Stomach smooth muscle (tissue), 2 donors: ENCODE measurements around the gene RTL1.

Experiments
- H3K27ac ChIP-seq: one replicate; pipeline ENCODE4 v1.7.0; 2013; ENCODE audit warnings: mild to moderate bottlenecking, low read length, inconsistent platforms
- H3K27me3 ChIP-seq, 2 donors: one replicate each; pipeline ENCODE4 v1.7.0; 2013; ENCODE audit warnings: low read length in 2 of 2; ENCODE audit not compliant: insufficient read depth in 2 of 2, control insufficient read depth in 1 of 2
- H3K36me3 ChIP-seq, 2 donors: one replicate each; pipeline ENCODE4 v1.7.0; 2013; ENCODE audit warnings: low read length in 2 of 2; ENCODE audit not compliant: control insufficient read depth in 2 of 2, insufficient read depth in 2 of 2
- H3K4me1 ChIP-seq: one replicate; pipeline ENCODE4 v1.7.0; 2013; ENCODE audit warnings: low read length; ENCODE audit not compliant: control insufficient read depth, insufficient read depth
- H3K4me3 ChIP-seq, 2 donors: one replicate each; pipeline ENCODE4 v1.7.0; 2013; ENCODE audit warnings: low read length in 2 of 2
- H3K9ac ChIP-seq, 2 donors: one replicate each; pipeline ENCODE4 v1.7.0; 2013; ENCODE audit warnings: low read length in 2 of 2, mild to moderate bottlenecking in 1 of 2
- H3K9me3 ChIP-seq, 2 donors: one replicate each; pipeline ENCODE4 v1.7.0; 2013; ENCODE audit warnings: low read length in 2 of 2; ENCODE audit not compliant: control insufficient read depth in 2 of 2
- donor health status: healthy.
- donor health status: Pancreatic carcinoma.

The RTL1 gene

DNA sequence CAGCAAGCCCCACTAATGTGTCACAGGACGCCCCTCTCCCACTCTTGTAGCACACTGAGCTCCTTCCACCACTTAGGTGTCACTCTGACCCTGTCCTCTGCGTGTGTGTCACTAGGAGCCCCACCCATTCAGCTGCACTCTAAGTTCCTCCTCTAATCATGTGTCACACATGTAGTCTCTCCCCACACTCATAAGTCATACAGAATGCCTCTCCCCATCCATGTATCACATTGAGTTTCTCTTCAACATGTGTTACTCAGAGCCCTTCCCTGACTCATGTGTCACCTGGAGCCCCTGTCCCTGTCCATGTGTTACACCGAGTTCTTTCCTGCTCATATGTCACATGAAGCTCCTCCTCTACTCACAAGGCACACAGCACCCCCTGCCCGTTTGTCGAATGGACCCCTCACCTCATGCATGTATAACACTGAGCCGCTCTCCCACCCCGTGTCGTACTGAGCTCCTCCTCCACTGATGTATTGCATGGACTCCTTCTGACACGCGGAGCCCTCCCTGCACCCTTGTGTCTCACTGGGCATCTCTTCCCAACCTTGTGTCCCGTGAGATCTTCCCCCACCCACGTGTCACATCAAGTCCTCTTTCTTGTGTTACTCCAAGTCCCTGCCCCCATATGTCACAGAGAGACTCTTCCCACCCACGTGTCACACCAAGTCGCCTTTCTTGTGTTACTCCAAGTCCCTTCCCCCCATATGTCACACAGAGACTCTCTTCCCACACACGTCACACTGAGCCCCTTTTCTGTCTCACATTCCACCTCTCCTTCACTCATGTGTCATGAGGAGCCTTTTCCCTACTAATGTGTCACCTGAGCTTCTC, 31.0 kb downstream of the RTL1 start:
- Histone ChIP-seq H3K9me3 (no peaks in the 10 kb centered on the region), H3K4me1 (no peaks in the 10 kb centered on the region), H3K27ac (no peak overlapping the region), H3K9ac (no peak overlapping the region), H3K36me3 (no peaks in the 10 kb centered on the region), H3K4me3 (no peak overlapping the region), H3K27me3 (no peaks in the 10 kb centered on the region)

DNA sequence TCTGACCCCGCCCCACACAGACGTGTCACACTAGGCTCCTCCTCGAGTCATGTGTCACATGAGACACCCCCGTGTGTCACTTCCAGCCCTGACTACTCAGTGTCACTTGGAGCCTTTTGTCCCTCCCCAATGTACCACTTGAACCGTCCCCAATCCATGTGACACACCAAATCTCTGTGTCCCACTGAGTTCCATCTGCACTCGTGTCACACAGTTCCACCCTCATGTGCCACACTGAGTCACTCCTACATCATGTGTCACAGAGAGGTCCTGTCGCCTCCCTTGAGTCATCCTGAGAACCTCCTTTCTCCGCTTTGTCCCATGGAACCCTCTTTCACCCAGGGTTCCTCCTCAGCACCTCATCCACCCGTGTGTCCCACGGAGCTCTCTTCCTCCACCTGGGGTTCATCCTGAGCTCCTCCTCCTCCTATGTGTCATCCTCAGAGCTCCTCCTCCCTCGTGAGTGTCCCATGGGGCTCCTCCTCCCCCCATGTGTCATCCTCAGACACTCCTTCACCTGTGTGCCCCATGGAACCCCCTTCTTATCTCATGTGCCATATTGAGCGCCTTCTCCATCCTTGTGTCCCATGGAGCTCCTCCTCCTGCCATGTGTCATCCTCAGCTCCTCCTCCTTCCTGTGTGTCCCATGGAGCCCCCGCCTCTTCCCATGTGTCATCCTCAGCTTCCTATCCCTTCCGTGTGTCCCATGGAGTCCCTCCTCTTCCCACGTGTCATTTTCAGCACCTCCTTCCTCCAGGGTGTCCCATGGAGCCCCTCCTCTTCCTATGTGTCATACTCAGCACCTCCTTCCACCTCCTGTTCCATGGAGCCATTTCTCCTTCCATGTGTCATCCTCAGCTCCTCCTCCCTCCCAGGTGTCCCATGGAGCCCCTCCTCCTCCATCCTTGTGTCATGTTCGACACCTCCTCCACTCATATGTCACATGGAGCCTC, 32.0 kb downstream of the RTL1 start:
- H3K4me3 ChIP-seq: no peak overlapping the region
- no peak overlapping the region for H3K9ac ChIP-seq
- H3K4me1 ChIP-seq: no peaks in the 10 kb centered on the region
- H3K36me3 ChIP-seq: no peaks in the 10 kb centered on the region
- H3K27ac ChIP-seq: no peak overlapping the region
- no peaks in the 10 kb centered on the region for H3K9me3 ChIP-seq
- H3K27me3 ChIP-seq: no peaks in the 10 kb centered on the region

DNA sequence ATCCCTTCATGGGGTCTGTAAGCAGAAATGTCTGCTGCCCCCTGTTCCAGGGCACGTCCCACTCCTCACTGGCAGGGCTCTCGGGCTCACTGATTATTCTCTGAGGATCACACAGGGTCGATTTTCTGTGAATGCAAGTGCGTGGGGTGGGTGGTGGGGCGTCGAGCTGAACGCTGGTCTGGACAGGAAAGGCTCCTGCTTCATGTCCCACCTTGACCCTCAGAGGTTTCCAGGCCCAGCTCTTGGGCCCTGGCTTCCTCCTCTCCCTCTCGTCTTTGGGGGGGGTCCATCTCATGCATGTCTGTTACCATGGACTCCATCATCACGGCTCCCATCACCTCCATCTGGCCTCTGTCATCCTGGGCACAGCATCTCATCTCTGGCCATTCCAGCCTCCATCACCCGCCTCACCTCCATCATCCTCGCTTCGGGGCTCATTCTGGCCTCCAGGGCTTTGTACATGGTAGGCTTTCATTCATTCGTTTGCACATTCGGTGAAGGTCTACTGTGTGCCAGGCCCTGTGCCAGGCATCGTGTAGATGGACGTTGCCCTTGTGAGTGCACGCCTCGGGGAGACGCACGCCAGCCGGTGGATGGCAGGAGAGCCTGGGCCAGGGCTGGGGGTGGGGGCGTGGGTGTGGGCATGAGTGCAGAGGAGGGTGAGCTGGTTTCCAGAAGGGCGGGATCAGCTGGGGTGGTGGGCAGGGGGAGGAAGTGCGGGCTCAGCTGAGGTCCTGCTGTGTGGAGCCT, 34.7 kb downstream of the RTL1 start:
- Histone ChIP-seq H3K9ac (no peak overlapping the region), H3K9me3 (no peaks in the 10 kb centered on the region), H3K4me3 (no peak overlapping the region), H3K4me1 (no peaks in the 10 kb centered on the region), H3K27me3 (peaks cover 0 to 3% of the 10 kb centered on the region in 2 donors), H3K36me3 (no peaks in the 10 kb centered on the region), H3K27ac (no peak overlapping the region)

DNA sequence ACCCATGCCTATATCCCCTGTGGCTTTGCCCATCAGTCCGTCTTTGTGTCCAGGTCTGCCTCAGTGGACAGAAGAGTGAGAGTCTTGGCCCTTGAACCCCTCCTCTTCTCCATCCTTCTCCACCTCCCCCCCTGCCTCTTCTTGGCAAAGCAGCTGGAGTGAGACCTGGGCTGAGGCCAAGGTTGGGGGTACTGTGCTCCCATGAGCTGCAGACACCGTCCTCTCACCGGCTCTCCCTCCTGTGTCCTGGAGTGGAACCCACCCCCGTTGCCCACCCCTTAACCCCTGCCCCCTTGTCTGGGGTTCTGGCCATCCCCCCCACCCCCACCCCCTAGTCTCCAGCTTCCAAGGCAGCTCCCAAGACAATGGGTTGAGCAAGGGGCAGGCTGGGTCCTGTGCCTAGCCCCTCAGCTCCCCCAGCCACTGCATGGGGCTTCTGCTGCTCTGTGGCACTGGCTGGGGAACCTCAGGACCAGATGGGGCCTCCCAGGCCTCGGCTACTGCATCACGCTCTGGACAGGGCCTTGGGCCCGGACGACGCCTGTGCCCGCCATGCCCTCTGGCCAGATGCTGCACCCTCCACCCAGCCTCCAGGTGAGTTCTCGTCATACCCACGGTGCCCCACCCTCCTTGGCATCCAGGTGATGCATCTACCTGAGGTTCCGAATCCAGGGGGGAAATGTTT, 35.7 kb downstream of the RTL1 start:
- Histone ChIP-seq H3K9ac (no peak overlapping the region), H3K4me3 (no peak overlapping the region), H3K27ac (no peak overlapping the region), H3K27me3 (peaks cover 0 to 4% of the 10 kb centered on the region in 2 donors), H3K9me3 (peaks cover 0 to 3% of the 10 kb centered on the region in 2 donors), H3K36me3 (no peaks in the 10 kb centered on the region), H3K4me1 (no peaks in the 10 kb centered on the region)

DNA sequence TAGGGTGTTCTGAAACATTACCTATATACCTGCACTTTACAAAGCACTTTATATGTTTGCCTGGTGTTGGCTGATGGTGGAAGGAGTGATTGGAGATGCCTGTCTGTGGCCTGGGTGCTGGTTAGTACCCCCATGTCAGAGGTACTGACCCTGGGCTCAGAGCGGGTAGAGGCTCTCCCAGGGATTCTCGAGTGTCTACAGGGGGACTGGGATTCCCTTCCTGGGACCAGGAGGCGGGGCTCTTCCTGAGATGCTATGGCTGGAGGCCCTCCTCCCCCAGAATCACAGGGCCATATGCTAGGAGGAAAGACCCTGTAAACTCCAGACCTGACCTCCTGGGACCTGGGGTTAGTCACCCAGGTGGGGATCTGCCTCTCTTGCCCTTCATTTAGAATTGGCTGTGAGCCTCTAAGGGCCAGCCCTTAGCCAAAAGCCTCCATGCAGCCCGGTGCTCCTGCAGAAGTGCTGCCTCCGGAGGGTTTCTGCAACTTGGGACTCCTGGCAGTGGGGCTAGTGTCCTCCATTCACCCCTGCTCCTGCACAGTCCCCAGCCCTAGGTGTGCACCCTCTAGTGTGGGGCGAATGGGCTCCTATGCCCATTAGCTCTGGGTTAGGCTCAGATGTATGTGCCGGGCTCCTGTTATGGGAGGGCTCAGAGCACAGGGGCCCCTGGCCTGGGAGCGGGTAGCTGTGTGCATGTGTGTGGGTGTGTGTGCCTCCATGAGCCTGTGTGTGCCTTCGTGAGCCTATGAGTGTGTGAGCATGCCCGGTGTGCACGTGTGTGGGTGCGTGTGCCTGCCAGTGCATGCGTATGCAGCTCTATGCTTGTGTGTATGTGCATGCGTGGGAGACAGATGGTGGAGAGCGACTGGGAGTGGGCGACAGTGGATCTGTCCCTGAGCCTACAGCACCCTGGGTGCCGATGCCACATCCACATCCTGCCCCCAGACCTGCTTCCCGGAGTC, 36.6 kb downstream of the RTL1 start:
- Histone ChIP-seq H3K4me3 (no peak overlapping the region), H3K4me1 (no peaks in the 10 kb centered on the region), H3K36me3 (no peaks in the 10 kb centered on the region), H3K9me3 (peaks cover 0 to 4% of the 10 kb centered on the region in 2 donors), H3K27ac (no peak overlapping the region), H3K27me3 (peaks cover 0 to 4% of the 10 kb centered on the region in 2 donors), H3K9ac (no peak overlapping the region)

DNA sequence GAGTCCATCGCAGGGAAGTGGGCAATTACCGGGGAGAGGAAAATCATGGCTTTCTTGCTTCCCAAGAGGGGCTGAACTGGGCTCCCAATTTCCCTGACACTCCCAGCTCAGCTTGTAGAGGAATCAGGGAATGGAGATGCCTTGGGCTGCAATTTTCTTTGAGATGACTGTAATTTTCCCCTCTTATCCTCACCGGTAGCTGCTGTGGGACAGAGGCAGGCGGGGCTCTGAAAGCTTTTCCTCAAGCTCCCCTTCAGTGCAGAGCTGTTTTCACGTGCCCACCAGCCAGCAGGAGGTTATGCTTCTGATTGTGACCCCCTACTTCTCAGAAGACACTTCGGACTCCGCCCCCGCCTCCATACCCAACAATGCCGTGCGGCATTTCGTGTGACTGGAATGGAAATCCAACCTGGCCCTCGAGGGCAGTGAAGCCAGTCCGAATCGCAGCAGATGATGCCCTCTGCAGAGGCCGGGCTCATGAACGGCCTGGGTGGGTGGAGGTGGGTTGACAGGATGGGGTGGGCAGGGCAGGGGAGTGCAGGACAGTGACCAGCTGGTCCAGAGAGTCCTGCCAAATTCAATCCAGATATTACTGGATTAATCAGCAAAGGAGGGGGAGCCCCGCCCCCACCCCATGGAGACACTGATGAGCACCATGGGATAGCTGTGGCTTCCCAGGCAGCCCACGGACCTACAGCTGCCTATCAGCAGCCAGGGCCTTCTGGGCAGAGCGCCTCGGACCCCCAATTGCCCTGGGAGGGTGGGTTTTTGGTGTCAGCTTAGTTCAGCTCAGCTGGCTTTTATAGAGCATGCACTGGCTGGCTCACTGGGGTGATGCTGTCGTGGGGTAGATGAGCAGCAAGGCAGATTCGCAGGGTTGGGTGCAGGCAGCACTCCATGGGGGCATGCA, 37.6 kb downstream of the RTL1 start:
- H3K4me1 ChIP-seq: no peaks in the 10 kb centered on the region
- H3K36me3 ChIP-seq: no peaks in the 10 kb centered on the region
- H3K27ac ChIP-seq: no peak overlapping the region
- H3K27me3 ChIP-seq: peaks cover 0 to 4% of the 10 kb centered on the region in 2 donors
- H3K4me3 ChIP-seq: no peak overlapping the region
- H3K9ac ChIP-seq: no peak overlapping the region
- H3K9me3 ChIP-seq: peaks cover 0 to 4% of the 10 kb centered on the region in 2 donors

DNA sequence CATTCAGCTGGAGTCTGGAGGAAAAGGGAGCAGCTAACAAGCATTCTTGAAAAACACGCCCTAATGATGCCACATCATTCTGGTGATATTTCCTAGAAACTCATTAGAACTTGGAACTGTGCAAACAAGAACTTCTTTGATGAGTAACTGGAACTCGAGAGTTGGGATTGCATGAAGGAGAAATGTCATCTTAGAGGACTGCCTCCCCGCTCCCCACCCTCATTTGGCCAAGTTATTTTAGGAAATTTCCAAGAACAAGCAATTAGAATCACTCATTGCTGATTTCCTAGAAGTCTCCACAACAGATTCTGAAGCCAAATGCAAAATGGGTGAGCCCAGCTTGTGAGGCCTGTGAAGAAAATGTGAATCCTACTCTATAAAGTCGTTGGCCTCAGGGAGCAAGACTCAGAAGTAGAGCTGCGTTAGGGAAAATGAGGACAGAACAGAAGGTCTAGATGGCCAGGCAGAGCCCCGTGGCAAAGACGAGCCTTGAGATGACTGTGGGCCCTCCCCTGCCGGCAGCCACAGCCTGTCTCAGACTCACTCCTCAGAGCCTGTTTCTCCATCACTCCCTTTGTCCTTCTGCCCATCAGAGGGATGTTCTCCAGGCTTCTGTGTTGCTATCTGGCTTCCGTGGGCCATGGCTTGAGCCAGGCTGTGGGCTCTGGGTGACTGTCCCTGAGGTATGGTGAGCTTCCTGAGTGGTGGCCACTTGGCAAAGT, 38.4 kb downstream of the RTL1 start:
- H3K4me3 ChIP-seq: no peak overlapping the region
- no peak overlapping the region for H3K27ac ChIP-seq
- no peaks in the 10 kb centered on the region for H3K36me3 ChIP-seq
- peaks cover 0 to 4% of the 10 kb centered on the region in 2 donors for H3K9me3 ChIP-seq
- H3K4me1 ChIP-seq: no peaks in the 10 kb centered on the region
- peaks cover 0 to 4% of the 10 kb centered on the region in 2 donors for H3K27me3 ChIP-seq
- no peak overlapping the region for H3K9ac ChIP-seq

DNA sequence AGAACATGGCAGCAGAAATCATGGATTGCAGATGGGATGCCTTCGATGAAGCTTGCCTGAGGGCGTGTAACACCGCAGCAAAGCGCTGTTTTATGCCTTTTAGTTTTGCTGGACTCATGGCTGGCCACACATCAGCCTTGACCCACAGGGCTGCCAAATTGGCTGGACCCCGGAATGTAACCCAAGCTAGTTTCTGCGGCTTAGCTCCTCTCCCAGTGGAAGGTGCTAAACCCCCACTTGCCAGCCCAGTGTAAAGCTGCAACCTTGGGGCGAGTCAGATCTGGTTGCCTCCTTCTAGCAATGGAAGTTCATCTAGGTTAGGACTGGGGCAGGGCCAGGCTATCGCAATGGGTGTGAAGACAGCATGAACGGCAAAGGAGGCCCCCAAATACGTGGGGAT, 39.3 kb downstream of the RTL1 start:
- Histone ChIP-seq H3K9me3 (peaks cover 0 to 4% of the 10 kb centered on the region in 2 donors), H3K36me3 (no peaks in the 10 kb centered on the region), H3K4me1 (no peaks in the 10 kb centered on the region), H3K4me3 (no peak overlapping the region), H3K27me3 (peaks cover 2 to 4% of the 10 kb centered on the region in 2 donors), H3K27ac (no peak overlapping the region), H3K9ac (no peak overlapping the region)
